DND-41 (cell line): Measurements from ENCODE around the gene PLA2G2F.

Experiments
- ATAC-seq: fragments of 200-7000 bp; cut with Tn5 transposase; 3 replicates; pipeline ENCODE4 v1.9.1; 2021; ENCODE audit warnings: low read depth; ENCODE audit not compliant: insufficient read depth
- DNase-seq: peaks from one replicate; pipeline ENCODE4 v3.0.0-alpha.2; 2020
- H2AFZ ChIP-seq: 2 replicates; pipeline ENCODE4 v1.6.0; 2012; ENCODE audit warnings: low read depth, low read length
- H3K27ac ChIP-seq: 2 replicates; pipeline ENCODE4 v1.5.1; 2012; ENCODE audit warnings: low read length, inconsistent platforms
- H3K27me3 ChIP-seq: fragments of 200-600 bp; sonication (generic); 2 replicates; pipeline ENCODE4 v1.6.0; 2012; ENCODE audit warnings: low read length, mild to moderate bottlenecking, inconsistent platforms; ENCODE audit not compliant: insufficient read depth, poor library complexity
- H3K36me3 ChIP-seq: 2 replicates; pipeline ENCODE4 v1.5.1; 2012; ENCODE audit warnings: low read length, inconsistent platforms; ENCODE audit not compliant: insufficient read depth
- H3K4me1 ChIP-seq: 2 replicates; pipeline ENCODE4 v1.5.1; 2012; ENCODE audit warnings: mild to moderate bottlenecking, low read length; ENCODE audit not compliant: insufficient read depth
- H3K4me2 ChIP-seq: 2 replicates; pipeline ENCODE4 v1.6.0; 2012; ENCODE audit warnings: mild to moderate bottlenecking, moderate library complexity, low read length, inconsistent platforms; ENCODE audit not compliant: insufficient read depth
- H3K4me3 ChIP-seq, 2 experiments: fragments of 200-600 bp in 1 of 2; shearing (Covaris generic) in 1 of 2; 2 replicates each; pipeline ENCODE4 v1.5.1; 2012 to 2016; ENCODE audit warnings: inconsistent platforms in 2 of 2, low read length in 2 of 2, mild to moderate bottlenecking in 2 of 2, low read depth in 1 of 2, moderate library complexity in 1 of 2
- H3K79me2 ChIP-seq: 2 replicates; pipeline ENCODE4 v1.6.0; 2012; ENCODE audit warnings: low read length, inconsistent platforms; ENCODE audit not compliant: insufficient read depth
- H3K9ac ChIP-seq: 2 replicates; pipeline ENCODE4 v1.6.0; 2012; ENCODE audit warnings: low read depth, mild to moderate bottlenecking, inconsistent platforms, low read length, moderate library complexity
- H3K9me3 ChIP-seq: 2 replicates; pipeline ENCODE4 v1.5.1; 2012; ENCODE audit warnings: low read length, moderate library complexity, mild to moderate bottlenecking, inconsistent platforms; ENCODE audit not compliant: insufficient read depth, severe bottlenecking
- H4K20me1 ChIP-seq: 2 replicates; pipeline ENCODE4 v1.6.0; 2012; ENCODE audit warnings: low read length; ENCODE audit not compliant: insufficient read depth
- EZH2 ChIP-seq: IDR thresholded peaks from 3 replicates; pipeline ENCODE4 v1.6.1; 2012; ENCODE audit warnings: borderline replicate concordance, low read depth, mild to moderate bottlenecking, moderate library complexity, low read length, inconsistent platforms; ENCODE audit not compliant: severe bottlenecking
- TF ChIP-seq, protein P1 (sequence below): IDR thresholded peaks from 2 replicates; pipeline ENCODE4 v1.5.1; 2012; ENCODE audit warnings: borderline replicate concordance, low read length, moderate library complexity, mild to moderate bottlenecking; ENCODE audit not compliant: poor library complexity, severe bottlenecking; ENCODE audit errors: extremely low read depth

PLA2G2F gene

DNA sequence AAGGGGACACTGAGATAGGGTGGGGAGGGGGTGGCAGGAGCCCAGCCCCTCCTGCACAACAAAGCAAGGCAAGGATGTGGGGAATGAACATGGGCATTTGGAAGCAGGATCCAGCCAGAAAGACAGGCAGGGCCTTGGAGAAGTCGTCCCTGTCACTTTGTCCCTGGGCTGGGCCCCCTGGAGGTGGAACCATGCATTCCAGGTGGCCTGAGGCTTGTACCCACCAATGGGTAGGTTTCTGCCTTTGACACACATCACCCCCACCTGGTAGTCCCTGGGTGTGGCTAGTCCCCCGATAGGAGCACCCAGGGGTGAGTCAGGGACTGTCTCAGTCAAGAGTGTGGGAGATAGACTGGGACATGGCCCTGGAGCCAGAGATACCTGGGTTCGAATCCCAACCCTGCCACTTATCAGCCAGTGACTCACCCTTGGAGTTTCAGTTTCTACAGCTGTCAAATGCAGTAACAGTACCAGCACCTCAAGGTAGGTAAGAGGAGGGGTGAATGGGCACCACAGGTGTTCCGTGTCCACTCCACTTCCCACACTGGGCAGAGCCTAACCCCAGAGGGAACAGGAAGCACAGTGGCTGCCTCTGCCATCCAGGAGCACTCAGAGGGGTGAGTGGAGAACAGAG, 29.8 kb upstream of the PLA2G2F start:
- Histone ChIP-seq H2AFZ (no peak overlapping the region), H3K9me3 (no peaks in the 10 kb centered on the region), H3K9ac (no peak overlapping the region), H3K4me3 (no peak overlapping the region), H3K79me2 (no peaks in the 10 kb centered on the region), H3K27ac (no peak overlapping the region), H4K20me1 (peaks cover 4% of the 10 kb centered on the region; the same call in 1 of the 2 replicates), H3K4me2 (no peak overlapping the region), H3K36me3 (no peaks in the 10 kb centered on the region), H3K4me1 (no peaks in the 10 kb centered on the region), H3K27me3 (peaks cover 2% of the 10 kb centered on the region)
- TF ChIP-seq, protein P1, sequence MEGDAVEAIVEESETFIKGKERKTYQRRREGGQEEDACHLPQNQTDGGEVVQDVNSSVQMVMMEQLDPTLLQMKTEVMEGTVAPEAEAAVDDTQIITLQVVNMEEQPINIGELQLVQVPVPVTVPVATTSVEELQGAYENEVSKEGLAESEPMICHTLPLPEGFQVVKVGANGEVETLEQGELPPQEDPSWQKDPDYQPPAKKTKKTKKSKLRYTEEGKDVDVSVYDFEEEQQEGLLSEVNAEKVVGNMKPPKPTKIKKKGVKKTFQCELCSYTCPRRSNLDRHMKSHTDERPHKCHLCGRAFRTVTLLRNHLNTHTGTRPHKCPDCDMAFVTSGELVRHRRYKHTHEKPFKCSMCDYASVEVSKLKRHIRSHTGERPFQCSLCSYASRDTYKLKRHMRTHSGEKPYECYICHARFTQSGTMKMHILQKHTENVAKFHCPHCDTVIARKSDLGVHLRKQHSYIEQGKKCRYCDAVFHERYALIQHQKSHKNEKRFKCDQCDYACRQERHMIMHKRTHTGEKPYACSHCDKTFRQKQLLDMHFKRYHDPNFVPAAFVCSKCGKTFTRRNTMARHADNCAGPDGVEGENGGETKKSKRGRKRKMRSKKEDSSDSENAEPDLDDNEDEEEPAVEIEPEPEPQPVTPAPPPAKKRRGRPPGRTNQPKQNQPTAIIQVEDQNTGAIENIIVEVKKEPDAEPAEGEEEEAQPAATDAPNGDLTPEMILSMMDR: no peak
- no peak for TF ChIP-seq EZH2
- ATAC-seq (no peak), DNase-seq (no peak)

DNA sequence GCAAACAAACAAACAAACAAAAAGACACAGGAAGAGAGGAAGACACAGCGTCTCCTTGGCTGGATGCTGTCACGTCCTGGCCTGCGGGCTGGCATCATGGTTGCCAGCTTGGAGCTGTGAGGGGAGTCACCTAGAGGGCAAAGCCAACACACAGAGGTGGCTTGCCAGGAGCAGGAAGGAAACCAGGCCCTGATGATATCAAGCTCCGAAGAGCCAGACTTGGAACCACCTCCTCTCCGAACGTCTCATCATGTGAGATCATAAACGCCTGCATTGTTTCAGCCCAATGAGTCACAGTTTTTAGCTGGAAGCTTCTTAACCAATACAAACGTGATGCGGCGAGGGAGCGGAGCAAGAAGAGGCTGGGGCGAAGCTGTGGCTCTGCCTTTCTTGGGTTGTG, 28.4 kb upstream of the PLA2G2F start:
- no peak for DNase-seq
- no peak overlapping the region for H3K4me3 ChIP-seq
- H3K9ac ChIP-seq: no peak overlapping the region
- H2AFZ ChIP-seq: no peak overlapping the region
- no peak for TF ChIP-seq EZH2
- TF ChIP-seq, protein P1: no peak
- no peaks in the 10 kb centered on the region for H3K9me3 ChIP-seq
- H4K20me1 ChIP-seq: peaks cover 4% of the 10 kb centered on the region; the same call in 1 of the 2 replicates
- H3K4me2 ChIP-seq: no peak overlapping the region
- no peaks in the 10 kb centered on the region for H3K36me3 ChIP-seq
- peaks cover 2% of the 10 kb centered on the region for H3K27me3 ChIP-seq
- no peak for ATAC-seq
- H3K4me1 ChIP-seq: no peaks in the 10 kb centered on the region
- H3K27ac ChIP-seq: no peak overlapping the region
- H3K79me2 ChIP-seq: no peaks in the 10 kb centered on the region

DNA sequence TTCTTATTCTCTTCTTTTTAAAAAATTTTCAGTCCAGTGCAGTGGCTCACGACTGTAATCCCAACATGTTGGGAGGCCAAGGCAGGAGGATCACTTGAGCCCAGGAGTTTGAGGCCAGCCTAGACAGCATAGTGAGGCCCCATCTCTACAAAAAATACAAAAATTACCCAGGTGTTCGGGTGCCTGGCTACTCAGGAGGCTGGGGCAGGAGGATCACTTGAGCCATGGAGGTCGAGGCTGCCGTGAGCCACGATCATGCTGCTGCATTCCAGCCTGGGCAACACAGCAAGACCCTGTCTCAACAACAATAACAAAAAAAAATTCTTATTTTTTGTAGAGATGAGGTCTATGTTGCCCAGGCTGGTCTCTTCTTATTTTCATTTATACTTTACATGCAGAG, 27.7 kb upstream of the PLA2G2F start:
- H3K79me2 ChIP-seq: no peaks in the 10 kb centered on the region
- H3K36me3 ChIP-seq: no peaks in the 10 kb centered on the region
- H4K20me1 ChIP-seq: peaks cover 4% of the 10 kb centered on the region; the same call in 1 of the 2 replicates
- H3K9ac ChIP-seq: no peak overlapping the region
- no peak overlapping the region for H3K27ac ChIP-seq
- H3K4me2 ChIP-seq: no peak overlapping the region
- H3K9me3 ChIP-seq: no peaks in the 10 kb centered on the region
- H3K4me1 ChIP-seq: no peaks in the 10 kb centered on the region
- no peak for DNase-seq
- no peak for ATAC-seq
- H3K27me3 ChIP-seq: peaks cover 2% of the 10 kb centered on the region
- no peak overlapping the region for H2AFZ ChIP-seq
- TF ChIP-seq, protein P1: no peak
- no peak for TF ChIP-seq EZH2
- H3K4me3 ChIP-seq: no peak overlapping the region
